SK-N-SH treated with all-trans-retinoic acid at 6 μM for 48 hours (cell line): ENCODE measurements around the gene POC1A.

Source experiments
- ATAC-seq: fragments of 200-7000 bp; cut with Tn5 transposase; 3 replicates; pipeline ENCODE4 v1.9.1; 2020; ENCODE audit warnings: mild to moderate bottlenecking, moderate library complexity
- ARNTL ChIP-seq: fragments of 450-650 bp; formaldehyde crosslinking; IDR thresholded peaks from 2 replicates; pipeline ENCODE4 v1.5.0; 2020; ENCODE audit warnings: low read depth, mild to moderate bottlenecking, moderate library complexity, borderline replicate concordance
- BACH2 ChIP-seq: fragments of 250-450 bp; sonication (Bioruptor Pico); IDR thresholded peaks from 2 replicates; pipeline ENCODE4 v1.9.0; 2021; ENCODE audit warnings: mild to moderate bottlenecking, borderline replicate concordance
- CSDC2 ChIP-seq: fragments of 250-450 bp; sonication (Bioruptor Pico); IDR thresholded peaks from 2 replicates; pipeline ENCODE4 v1.5.0; 2020; ENCODE audit warnings: mild to moderate bottlenecking, moderate library complexity
- ESRRG ChIP-seq: fragments of 250-450 bp; sonication (Bioruptor Pico); IDR thresholded peaks from 2 replicates; pipeline ENCODE4 v1.6.1; 2021; ENCODE audit warnings: mild to moderate bottlenecking
- ISL1 ChIP-seq: fragments of 250-450 bp; sonication (Bioruptor Pico); IDR thresholded peaks from 2 replicates; pipeline ENCODE4 v2.1.2; 2022; ENCODE audit warnings: mild to moderate bottlenecking, moderate library complexity
- OSR1 ChIP-seq: fragments of 250-450 bp; sonication (Bioruptor Pico); IDR thresholded peaks from 2 replicates; pipeline ENCODE4 v1.8.0; 2022; ENCODE audit warnings: moderate library complexity, mild to moderate bottlenecking, inconsistent platforms
- PATZ1 ChIP-seq: fragments of 250-450 bp; sonication (Bioruptor Pico); IDR thresholded peaks from 2 replicates; pipeline ENCODE4 v1.8.0; 2020; ENCODE audit warnings: mild to moderate bottlenecking, moderate library complexity, borderline replicate concordance
- POU6F1 ChIP-seq: fragments of 250-450 bp; sonication (Bioruptor Pico); IDR thresholded peaks from 2 replicates; pipeline ENCODE4 v1.8.0; 2021; ENCODE audit warnings: low read depth, mild to moderate bottlenecking, moderate library complexity, borderline replicate concordance
- PPARA ChIP-seq: fragments of 250-450 bp; sonication (Bioruptor Pico); IDR thresholded peaks from 2 replicates; pipeline ENCODE4 v1.5.0; 2020; ENCODE audit warnings: mild to moderate bottlenecking, borderline replicate concordance
- RARB ChIP-seq: fragments of 250-450 bp; sonication (Bioruptor Pico); IDR thresholded peaks from 2 replicates; pipeline ENCODE4 v1.8.0; 2021; ENCODE audit warnings: mild to moderate bottlenecking, moderate library complexity
- SNAI2 ChIP-seq: fragments of 250-450 bp; sonication (Bioruptor Pico); IDR thresholded peaks from 2 replicates; pipeline ENCODE4 v1.5.0; 2020; ENCODE audit warnings: mild to moderate bottlenecking, moderate library complexity
- TCF4 ChIP-seq: fragments of 250-450 bp; sonication (Bioruptor Pico); IDR thresholded peaks from 2 replicates; pipeline ENCODE4 v1.8.0; 2021; ENCODE audit warnings: mild to moderate bottlenecking, moderate library complexity, borderline replicate concordance
- TOX ChIP-seq: fragments of 250-450 bp; sonication (Bioruptor Pico); IDR thresholded peaks from 2 replicates; pipeline ENCODE4 v1.8.0; 2021; ENCODE audit warnings: mild to moderate bottlenecking, moderate library complexity, borderline replicate concordance
- TSHZ2 ChIP-seq: fragments of 250-450 bp; sonication (Bioruptor Pico); IDR thresholded peaks from 2 replicates; pipeline ENCODE4 v1.5.0; 2020; ENCODE audit warnings: mild to moderate bottlenecking, moderate library complexity
- ZC3H10 ChIP-seq: fragments of 250-450 bp; sonication (Bioruptor Pico); IDR thresholded peaks from 2 replicates; pipeline ENCODE4 v1.5.1; 2021; ENCODE audit warnings: mild to moderate bottlenecking, moderate library complexity
- ZFP30 ChIP-seq: fragments of 450-650 bp; formaldehyde crosslinking; IDR thresholded peaks from 2 replicates; pipeline ENCODE4 v1.5.0; 2022; ENCODE audit warnings: mild to moderate bottlenecking, moderate library complexity
- ZNF565 ChIP-seq: fragments of 450-650 bp; formaldehyde crosslinking; conservative IDR thresholded peaks from 2 replicates; pipeline ENCODE4 v1.5.0; 2020; ENCODE audit warnings: low read depth, mild to moderate bottlenecking, moderate library complexity
- ZNF70 ChIP-seq: fragments of 450-650 bp; formaldehyde crosslinking; IDR thresholded peaks from 2 replicates; pipeline ENCODE4 v1.5.0; 2020; ENCODE audit warnings: mild to moderate bottlenecking, moderate library complexity
- ZNF8 ChIP-seq: fragments of 450-650 bp; formaldehyde crosslinking; IDR thresholded peaks from 2 replicates; pipeline ENCODE4 v1.5.0; 2020; ENCODE audit warnings: mild to moderate bottlenecking, moderate library complexity
- TF ChIP-seq, protein P1 (sequence below): fragments of 250-450 bp; sonication (Bioruptor Pico); IDR thresholded peaks from 2 replicates; pipeline ENCODE4 v1.5.1; 2021; ENCODE audit warnings: mild to moderate bottlenecking, moderate library complexity
- TF ChIP-seq, protein P2 (sequence below): fragments of 250-450 bp; sonication (Bioruptor Pico); IDR thresholded peaks from 2 replicates; pipeline ENCODE4 v1.5.1; 2020; ENCODE audit warnings: low read depth, mild to moderate bottlenecking, moderate library complexity

POC1A gene

DNA sequence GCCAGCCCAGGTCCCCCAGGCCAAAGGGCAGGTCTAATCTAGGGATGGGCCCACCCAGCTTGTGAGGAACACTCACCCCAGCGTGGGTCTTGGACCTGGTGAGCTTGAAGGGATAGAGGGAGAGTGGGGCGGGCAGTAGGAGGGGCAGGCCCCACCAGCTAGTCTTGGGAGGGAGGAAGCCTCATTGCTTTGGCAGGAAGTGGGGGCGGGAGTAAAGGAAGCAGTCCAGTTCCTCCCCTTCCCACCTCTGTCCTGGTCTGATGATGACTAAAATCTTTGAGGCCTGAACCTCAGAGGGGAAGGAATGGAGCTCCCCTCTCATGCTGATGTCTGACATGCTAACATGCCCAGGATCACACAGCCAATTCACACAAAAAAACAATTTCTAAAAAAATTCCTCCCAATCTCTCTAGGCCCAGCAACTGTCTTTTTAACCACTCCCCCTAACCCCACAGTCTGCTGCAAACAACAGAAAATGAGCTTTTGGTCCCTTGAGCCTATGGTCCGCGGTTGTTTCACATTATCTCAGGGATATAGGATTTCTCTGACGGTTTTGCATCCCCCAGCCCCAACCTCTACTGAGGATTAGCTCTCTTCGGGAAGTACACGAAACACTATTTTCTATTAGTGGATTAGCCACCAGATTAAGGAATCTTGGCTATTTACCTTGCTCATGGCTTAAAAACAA lies 67.1 kb downstream of the POC1A start (continued):
- TF ChIP-seq, protein P1, sequence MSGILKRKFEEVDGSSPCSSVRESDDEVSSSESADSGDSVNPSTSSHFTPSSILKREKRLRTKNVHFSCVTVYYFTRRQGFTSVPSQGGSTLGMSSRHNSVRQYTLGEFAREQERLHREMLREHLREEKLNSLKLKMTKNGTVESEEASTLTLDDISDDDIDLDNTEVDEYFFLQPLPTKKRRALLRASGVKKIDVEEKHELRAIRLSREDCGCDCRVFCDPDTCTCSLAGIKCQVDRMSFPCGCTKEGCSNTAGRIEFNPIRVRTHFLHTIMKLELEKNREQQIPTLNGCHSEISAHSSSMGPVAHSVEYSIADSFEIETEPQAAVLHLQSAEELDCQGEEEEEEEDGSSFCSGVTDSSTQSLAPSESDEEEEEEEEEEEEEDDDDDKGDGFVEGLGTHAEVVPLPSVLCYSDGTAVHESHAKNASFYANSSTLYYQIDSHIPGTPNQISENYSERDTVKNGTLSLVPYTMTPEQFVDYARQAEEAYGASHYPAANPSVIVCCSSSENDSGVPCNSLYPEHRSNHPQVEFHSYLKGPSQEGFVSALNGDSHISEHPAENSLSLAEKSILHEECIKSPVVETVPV (CRISPR knock-in tag) = no peak

DNA sequence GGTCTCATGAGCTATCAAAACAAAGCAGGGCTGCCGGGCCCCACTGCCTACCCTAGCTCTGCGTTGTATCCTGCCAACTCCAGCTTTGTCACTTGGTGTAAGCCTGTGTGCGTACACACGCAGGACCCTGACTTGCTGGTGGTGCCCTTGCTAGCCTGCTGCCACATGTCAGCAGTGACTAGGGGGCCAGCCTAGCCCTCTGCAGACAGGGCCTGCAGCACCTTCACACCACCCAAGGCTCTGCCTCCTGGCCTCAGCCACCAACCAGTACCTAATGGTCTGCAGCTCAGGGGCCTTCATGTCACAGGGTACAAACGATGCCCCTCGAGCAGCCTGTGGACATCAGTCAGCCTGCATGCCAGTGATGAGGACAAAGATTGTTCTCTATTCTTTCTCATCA lies 67.8 kb downstream of the POC1A start:
- TF ChIP-seq ARNTL (CRISPR knock-in tag) = no peak
- TF ChIP-seq PATZ1 (CRISPR knock-in tag) = no peak
- no peak for TF ChIP-seq ZC3H10 (CRISPR knock-in tag)
- TF ChIP-seq, protein P1 (CRISPR knock-in tag) = no peak
- no peak for TF ChIP-seq TSHZ2 (CRISPR knock-in tag)
- TF ChIP-seq CSDC2 = no peak
- TF ChIP-seq ZNF70 (CRISPR knock-in tag) = no peak
- TF ChIP-seq, protein P2, sequence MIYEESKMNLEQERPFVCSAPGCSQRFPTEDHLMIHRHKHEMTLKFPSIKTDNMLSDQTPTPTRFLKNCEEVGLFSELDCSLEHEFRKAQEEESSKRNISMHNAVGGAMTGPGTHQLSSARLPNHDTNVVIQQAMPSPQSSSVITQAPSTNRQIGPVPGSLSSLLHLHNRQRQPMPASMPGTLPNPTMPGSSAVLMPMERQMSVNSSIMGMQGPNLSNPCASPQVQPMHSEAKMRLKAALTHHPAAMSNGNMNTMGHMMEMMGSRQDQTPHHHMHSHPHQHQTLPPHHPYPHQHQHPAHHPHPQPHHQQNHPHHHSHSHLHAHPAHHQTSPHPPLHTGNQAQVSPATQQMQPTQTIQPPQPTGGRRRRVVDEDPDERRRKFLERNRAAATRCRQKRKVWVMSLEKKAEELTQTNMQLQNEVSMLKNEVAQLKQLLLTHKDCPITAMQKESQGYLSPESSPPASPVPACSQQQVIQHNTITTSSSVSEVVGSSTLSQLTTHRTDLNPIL (CRISPR knock-in tag) = no peak
- TF ChIP-seq TCF4 (CRISPR knock-in tag) = no peak
- TF ChIP-seq ISL1 (CRISPR knock-in tag) = no peak
- TF ChIP-seq PPARA (CRISPR knock-in tag) = no peak
- no peak for TF ChIP-seq ZNF8 (CRISPR knock-in tag)
- TF ChIP-seq ESRRG = no peak
- no peak for TF ChIP-seq TOX (CRISPR knock-in tag)
- TF ChIP-seq SNAI2 = no peak
- TF ChIP-seq ZFP30 = no peak
- no peak for TF ChIP-seq OSR1 (CRISPR knock-in tag)
- no peak for TF ChIP-seq ZNF565 (CRISPR knock-in tag)
- TF ChIP-seq POU6F1 (CRISPR knock-in tag) = no peak
- no peak for ATAC-seq

DNA sequence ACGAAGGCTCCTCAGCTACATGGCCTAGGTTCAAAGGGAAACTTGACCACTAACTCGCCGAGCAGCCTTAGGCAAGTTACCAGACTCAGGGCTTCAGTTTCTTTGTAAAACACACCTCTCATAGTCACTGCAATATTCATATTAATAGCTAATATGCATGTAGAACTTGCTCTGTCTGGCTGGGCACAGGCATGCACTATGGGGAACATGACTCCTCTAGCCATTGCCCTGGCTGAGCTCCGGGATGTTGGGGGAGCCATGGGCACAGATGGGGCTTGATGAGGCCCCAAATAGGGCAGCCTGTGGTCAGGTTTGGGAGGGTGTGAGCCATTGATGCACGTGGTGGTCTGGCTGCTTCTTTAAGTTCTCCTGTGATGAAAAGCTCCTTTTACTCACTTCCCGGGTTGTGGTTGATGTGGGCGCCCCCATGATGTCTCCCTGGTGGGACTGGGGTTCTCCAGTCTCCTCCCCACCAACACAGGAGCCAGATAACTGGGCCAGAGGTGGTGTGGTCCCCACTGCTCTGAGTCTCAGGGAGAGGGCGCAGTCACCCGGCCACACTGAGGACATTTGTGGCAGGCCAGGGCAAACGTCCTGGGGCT lies 68.4 kb downstream of the POC1A start:
- no peak for TF ChIP-seq PPARA (CRISPR knock-in tag)
- no peak for TF ChIP-seq PATZ1 (CRISPR knock-in tag)
- TF ChIP-seq SNAI2 = no peak
- TF ChIP-seq RARB (CRISPR knock-in tag) = no peak
- no peak for TF ChIP-seq OSR1 (CRISPR knock-in tag)
- TF ChIP-seq TCF4 (CRISPR knock-in tag) = no peak
- no peak for TF ChIP-seq BACH2
- TF ChIP-seq TOX (CRISPR knock-in tag) = no peak
- no peak for ATAC-seq
